Glutamatergic neuron (in vitro differentiated cells): ENCODE results near the gene PRMT7. TPM values are rescaled to one million over a fixed set of nuclear protein-coding genes. Genes with fewer than 3 reads are reported as not detected.

Experiments
- DNase-seq: peaks from one replicate; pipeline ENCODE4 v3.0.0; 2022
- H3K27ac Mint-ChIP-seq: one replicate; pipeline ENCODE4 v1.8.0; 2020; ENCODE audit warnings: mild to moderate bottlenecking, mixed read lengths, inconsistent platforms; ENCODE audit not compliant: unreplicated experiment
- H3K27me3 Mint-ChIP-seq: one replicate; pipeline ENCODE4 v1.8.0; 2020; ENCODE audit warnings: mild to moderate bottlenecking, moderate library complexity, mixed read lengths, inconsistent platforms; ENCODE audit not compliant: unreplicated experiment
- H3K36me3 Mint-ChIP-seq: one replicate; pipeline ENCODE4 v1.8.0; 2020; ENCODE audit warnings: mild to moderate bottlenecking, mixed read lengths, inconsistent platforms; ENCODE audit not compliant: unreplicated experiment
- H3K4me1 Mint-ChIP-seq: one replicate; pipeline ENCODE4 v1.8.0; 2020; ENCODE audit warnings: mild to moderate bottlenecking, low read depth, mixed read lengths, inconsistent platforms; ENCODE audit not compliant: unreplicated experiment
- H3K4me3 Mint-ChIP-seq: one replicate; pipeline ENCODE4 v1.8.0; 2020; ENCODE audit warnings: mild to moderate bottlenecking, mixed read lengths, inconsistent platforms; ENCODE audit not compliant: unreplicated experiment
- H3K9me3 Mint-ChIP-seq: one replicate; pipeline ENCODE4 v1.8.0; 2020; ENCODE audit warnings: mild to moderate bottlenecking, moderate library complexity, mixed read lengths, inconsistent platforms; ENCODE audit not compliant: unreplicated experiment
- total RNA-seq: library from RNA; stranded (reverse); fragmentation: NEBNext Ultra II Directional; extraction: Animal tissue kit (Norgen Biotek cat#: 25700); gene quantifications from one replicate; pipeline ENCODE4 v1.2.1, GENCODE V29; 2021; ENCODE audit not compliant: unreplicated experiment
- TF ChIP-seq, protein P1 (sequence below): fragments of 200-600 bp; sonication (generic); IDR thresholded peaks from one replicate; pipeline ENCODE4 v1.5.0; 2021; ENCODE audit not compliant: partially characterized antibody, unreplicated experiment

PRMT7 gene
- total RNA-seq, 1 donor from 2014 or later, result 62.7 TPM

- Mint-ChIP-seq H3K4me1 (no peaks in the 10 kb centered on the region), H3K27me3 (peaks cover 4% of the 10 kb centered on the region), H3K27ac (peak overlapping the region; percentile 34), H3K36me3 (no peaks in the 10 kb centered on the region), H3K9me3 (no peaks in the 10 kb centered on the region), H3K4me3 (no peak overlapping the region)
- no peak for DNase-seq
- TF ChIP-seq, protein P1, sequence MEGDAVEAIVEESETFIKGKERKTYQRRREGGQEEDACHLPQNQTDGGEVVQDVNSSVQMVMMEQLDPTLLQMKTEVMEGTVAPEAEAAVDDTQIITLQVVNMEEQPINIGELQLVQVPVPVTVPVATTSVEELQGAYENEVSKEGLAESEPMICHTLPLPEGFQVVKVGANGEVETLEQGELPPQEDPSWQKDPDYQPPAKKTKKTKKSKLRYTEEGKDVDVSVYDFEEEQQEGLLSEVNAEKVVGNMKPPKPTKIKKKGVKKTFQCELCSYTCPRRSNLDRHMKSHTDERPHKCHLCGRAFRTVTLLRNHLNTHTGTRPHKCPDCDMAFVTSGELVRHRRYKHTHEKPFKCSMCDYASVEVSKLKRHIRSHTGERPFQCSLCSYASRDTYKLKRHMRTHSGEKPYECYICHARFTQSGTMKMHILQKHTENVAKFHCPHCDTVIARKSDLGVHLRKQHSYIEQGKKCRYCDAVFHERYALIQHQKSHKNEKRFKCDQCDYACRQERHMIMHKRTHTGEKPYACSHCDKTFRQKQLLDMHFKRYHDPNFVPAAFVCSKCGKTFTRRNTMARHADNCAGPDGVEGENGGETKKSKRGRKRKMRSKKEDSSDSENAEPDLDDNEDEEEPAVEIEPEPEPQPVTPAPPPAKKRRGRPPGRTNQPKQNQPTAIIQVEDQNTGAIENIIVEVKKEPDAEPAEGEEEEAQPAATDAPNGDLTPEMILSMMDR, result no peak
Observed at GRCh38 chr16:68319185-68319908, 8.5 kb downstream of the PRMT7 start.

DNA sequence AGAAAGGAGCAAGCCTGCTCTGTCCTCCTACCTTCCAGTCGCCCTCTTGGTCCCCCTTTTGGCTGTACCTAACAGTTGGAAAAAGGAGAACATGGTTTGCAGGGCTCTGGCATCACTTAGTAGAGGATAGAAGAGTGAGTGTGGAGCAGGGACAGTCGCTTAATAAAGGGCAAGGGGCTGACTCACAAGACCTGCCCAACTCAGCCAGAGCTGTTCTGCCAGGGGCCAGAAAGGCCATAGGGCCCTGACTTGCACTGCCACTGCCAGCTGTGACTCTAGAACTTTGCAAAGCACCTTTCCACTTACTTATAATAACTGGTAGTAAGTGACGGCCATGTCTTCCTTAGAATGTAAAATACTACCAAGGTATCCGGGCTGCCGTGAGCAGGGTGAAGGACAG, 13.5 kb downstream of the PRMT7 start:
- H3K9me3 Mint-ChIP-seq, result no peaks in the 10 kb centered on the region
- peaks cover 2% of the 10 kb centered on the region for H3K27me3 Mint-ChIP-seq
- H3K27ac Mint-ChIP-seq, result no peak overlapping the region
- no peak for DNase-seq
- TF ChIP-seq, protein P1, result no peak
- H3K4me3 Mint-ChIP-seq, result no peak overlapping the region
- no peaks in the 10 kb centered on the region for H3K4me1 Mint-ChIP-seq
- no peaks in the 10 kb centered on the region for H3K36me3 Mint-ChIP-seq

GRCh38 chr16:68324780-68325357, 14.1 kb downstream of the PRMT7 start:
- no peak overlapping the region for H3K4me3 Mint-ChIP-seq
- H3K27me3 Mint-ChIP-seq, result peaks cover under 1% of the 10 kb centered on the region
- TF ChIP-seq, protein P1, result no peak
- no peak overlapping the region for H3K27ac Mint-ChIP-seq
- no peaks in the 10 kb centered on the region for H3K4me1 Mint-ChIP-seq
- H3K9me3 Mint-ChIP-seq, result no peaks in the 10 kb centered on the region
- no peak for DNase-seq
- H3K36me3 Mint-ChIP-seq, result no peaks in the 10 kb centered on the region

DNA sequence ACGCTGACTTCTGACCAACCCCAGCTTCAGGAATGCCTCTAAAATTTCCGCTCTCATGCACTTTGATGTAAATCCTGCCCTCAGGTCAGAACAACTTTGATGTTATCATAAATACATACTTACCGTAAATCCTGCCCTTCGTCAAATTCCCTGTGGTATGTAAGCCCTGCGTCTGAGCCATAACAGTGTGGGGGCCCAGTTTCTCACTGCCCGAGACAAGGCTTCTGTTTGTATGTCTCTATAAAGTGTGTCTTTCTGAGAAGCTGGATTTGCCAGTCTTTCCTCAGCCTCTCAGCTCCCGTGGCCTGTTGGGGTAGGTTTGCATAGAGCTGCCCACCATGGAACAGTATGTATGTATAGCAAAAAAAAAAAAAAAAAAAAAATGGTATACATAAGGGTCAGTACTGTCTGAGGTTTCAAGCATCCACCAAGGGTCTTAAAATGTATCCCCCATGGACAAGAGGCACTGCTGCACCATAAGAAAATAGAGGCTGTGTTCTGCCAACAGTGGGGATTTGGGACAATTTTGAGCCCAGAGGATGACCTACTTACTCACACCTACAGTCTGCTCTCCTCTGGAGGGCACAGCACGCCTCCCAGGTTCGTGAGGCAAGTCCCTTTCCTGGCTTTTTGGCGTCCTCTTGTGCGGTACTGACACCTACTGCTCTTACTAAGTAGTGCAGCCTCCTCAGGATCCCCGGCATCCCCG, 17.5 kb downstream of the PRMT7 start:
- H3K4me3 Mint-ChIP-seq, result no peak overlapping the region
- no peaks in the 10 kb centered on the region for H3K9me3 Mint-ChIP-seq
- no peak overlapping the region for H3K27ac Mint-ChIP-seq
- H3K36me3 Mint-ChIP-seq, result no peaks in the 10 kb centered on the region
- TF ChIP-seq, protein P1, result peak; percentile 79
- DNase-seq, result peak; percentile 80
- no peaks in the 10 kb centered on the region for H3K4me1 Mint-ChIP-seq
- no peaks in the 10 kb centered on the region for H3K27me3 Mint-ChIP-seq
